SK-N-SH (cell line): ENCODE results near the gene CDH13. TPM values are rescaled to one million over a fixed set of nuclear protein-coding genes. Genes with fewer than 3 reads are reported as not detected.

Source experiments
- CTCF ChIA-PET: fragments of 300-600, 350-600 bp; formaldehyde crosslinking; extraction: SDS; loops from one replicate; lab custom pipeline; 2021; lab: Yijun Ruan, JAX
- POLR2A ChIA-PET: fragments of 350-600 bp; sonication (Branson Sonifier 250); formaldehyde crosslinking; extraction: SDS; loops from one replicate; lab custom pipeline; 2020; ENCODE audit warnings: antibody characterized with exemption, inconsistent platforms; lab: Yijun Ruan, JAX
- DNase-seq: peaks from one replicate; pipeline ENCODE4 v3.0.0; 2012
- H2AFZ ChIP-seq: fragments of 200-600 bp; sonication (generic); 2 replicates; pipeline ENCODE4 v1.8.1; 2016; ENCODE audit warnings: antibody characterized with exemption, mild to moderate bottlenecking, low read depth
- H3F3A ChIP-seq: fragments of 200-600 bp; sonication (generic); replicated peaks from 2 replicates; pipeline ENCODE3; 2016; ENCODE audit warnings: antibody characterized with exemption, mild to moderate bottlenecking; ENCODE audit not compliant: insufficient read depth
- H3K27ac ChIP-seq, 2 experiments: fragments of 200-500 bp in 1 of 2; fragments of 200-600 bp in 1 of 2; sonication (Bioruptor generic) in 1 of 2; sonication (generic), shearing (Covaris generic) in 1 of 2; 2 replicates each; pipeline versions ENCODE4 v1.5.1 to v1.6.1; 2014 to 2016; ENCODE audit warnings: low read depth in 2 of 2, inconsistent platforms in 1 of 2, low read length in 1 of 2, mild to moderate bottlenecking in 1 of 2, mixed read lengths in 1 of 2
- H3K27me3 ChIP-seq: fragments of 200-600 bp; sonication (generic), shearing (Covaris generic); 2 replicates; pipeline ENCODE4 v1.6.1; 2016; ENCODE audit warnings: mixed run types; ENCODE audit not compliant: insufficient read depth
- H3K36me3 ChIP-seq, 2 experiments: fragments of 200-500 bp in 1 of 2; fragments of 200-600 bp in 1 of 2; sonication (Bioruptor generic) in 1 of 2; sonication (generic) in 1 of 2; replicated peaks in 1 of 2; 2 replicates each; pipeline versions ENCODE3 to v1.5.1; 2014 to 2016; ENCODE audit warnings: low read length in 1 of 2, mild to moderate bottlenecking in 1 of 2; ENCODE audit not compliant: insufficient read depth in 2 of 2, control insufficient read depth in 1 of 2
- H3K4me1 ChIP-seq, 2 experiments: fragments of 200-500 bp in 1 of 2; fragments of 200-600 bp in 1 of 2; sonication (Bioruptor generic) in 1 of 2; sonication (generic), shearing (Covaris generic) in 1 of 2; 2 replicates each; pipeline versions ENCODE4 v1.5.1 to v1.6.1; 2014 to 2016; ENCODE audit warnings: low read depth in 1 of 2, low read length in 1 of 2, mixed run types in 1 of 2; ENCODE audit not compliant: insufficient read depth in 2 of 2, control insufficient read depth in 1 of 2
- H3K4me2 ChIP-seq: fragments of 200-600 bp; sonication (generic), shearing (Covaris generic); 2 replicates; pipeline ENCODE4 v1.6.1; 2017; ENCODE audit warnings: mixed run types
- H3K4me3 ChIP-seq, 2 experiments: fragments of 200-500 bp in 1 of 2; fragments of 200-600 bp in 1 of 2; sonication (Bioruptor generic) in 1 of 2; sonication (generic), shearing (Covaris generic) in 1 of 2; 2 replicates each; pipeline versions ENCODE4 v1.5.1 to v1.8.1; 2014 to 2016; ENCODE audit warnings: low read depth in 2 of 2, inconsistent platforms in 1 of 2, low read length in 1 of 2, mild to moderate bottlenecking in 1 of 2, mixed read lengths in 1 of 2, moderate library complexity in 1 of 2
- H3K79me2 ChIP-seq: fragments of 200-600 bp; sonication (generic); 2 replicates; pipeline ENCODE4 v1.8.1; 2017; ENCODE audit warnings: mild to moderate bottlenecking; ENCODE audit not compliant: insufficient read depth
- H3K9ac ChIP-seq: fragments of 200-600 bp; sonication (generic); 2 replicates; pipeline ENCODE4 v1.6.1; 2017; ENCODE audit warnings: mixed run types
- H3K9me2 ChIP-seq: fragments of 200-600 bp; sonication (generic); 2 replicates; pipeline ENCODE4 v1.6.1; 2017; ENCODE audit warnings: mixed run types
- H3K9me3 ChIP-seq: fragments of 200-600 bp; sonication (generic); 2 replicates; pipeline ENCODE4 v1.6.1; 2017; ENCODE audit warnings: mixed run types, mild to moderate bottlenecking, moderate library complexity
- H4K20me1 ChIP-seq: fragments of 200-600 bp; sonication (generic); 2 replicates; pipeline ENCODE4 v1.6.1; 2017; ENCODE audit warnings: mild to moderate bottlenecking, mixed run types; ENCODE audit not compliant: insufficient read depth
- CTCF ChIP-seq: fragments of 200-600 bp; sonication (generic); IDR thresholded peaks from 2 replicates; pipeline ENCODE4 v1.6.1; 2017; ENCODE audit warnings: antibody characterized with exemption, mild to moderate bottlenecking, moderate library complexity
- EP300 ChIP-seq, 2 experiments: IDR thresholded peaks; 2 replicates each; pipeline versions ENCODE4 v1.4.0 to v1.6.1; 2012; ENCODE audit warnings: borderline replicate concordance in 1 of 2, low read depth in 1 of 2, low read length in 1 of 2
- FOXJ3 ChIP-seq: sonication (generic); formaldehyde crosslinking; IDR thresholded peaks from 2 replicates; pipeline ENCODE4 v1.5.1; 2020; ENCODE audit warnings: mild to moderate bottlenecking, missing genetic modification reagents
- FOXM1 ChIP-seq: IDR thresholded peaks from 2 replicates; pipeline ENCODE4 v1.4.0; 2012; ENCODE audit warnings: low read depth, mild to moderate bottlenecking
- GATA2 ChIP-seq: sonication (generic); formaldehyde crosslinking; IDR thresholded peaks from 2 replicates; pipeline ENCODE4 v1.5.0; 2020; ENCODE audit warnings: mild to moderate bottlenecking, missing genetic modification reagents
- JUND ChIP-seq: IDR thresholded peaks from 2 replicates; pipeline ENCODE4 v1.4.0; 2012
- NRF1 ChIP-seq: IDR thresholded peaks from 2 replicates; pipeline ENCODE4 v1.6.1; 2012; ENCODE audit warnings: low read depth, mild to moderate bottlenecking, low read length
- POLR2AphosphoS5 ChIP-seq: IDR thresholded peaks from 2 replicates; pipeline ENCODE4 v1.6.1; 2012; ENCODE audit warnings: low read depth, low read length
- RAD21 ChIP-seq: IDR thresholded peaks from 2 replicates; pipeline ENCODE4 v1.6.1; 2012; ENCODE audit warnings: mild to moderate bottlenecking, low read length
- RCOR1 ChIP-seq: fragments of 150-350 bp; IDR thresholded peaks from 2 replicates; pipeline ENCODE4 v1.6.1; 2017; ENCODE audit warnings: antibody characterized with exemption, low read length
- REST ChIP-seq: IDR thresholded peaks from 2 replicates; pipeline ENCODE4 v1.6.1; 2012; ENCODE audit warnings: mild to moderate bottlenecking, low read depth, low read length, moderate library complexity
- USF1 ChIP-seq: IDR thresholded peaks from 2 replicates; pipeline ENCODE4 v1.4.0; 2012; ENCODE audit warnings: low read depth, borderline replicate concordance
- ZBTB33 ChIP-seq: IDR thresholded peaks from 2 replicates; pipeline ENCODE4 v1.4.0; 2012; ENCODE audit warnings: low read depth, borderline replicate concordance
- WGBS: methylation state at CpG from one replicate; pipeline ENCODE4 v1.1.6; 2017; ENCODE audit warnings: low lambda C conversion rate; 5-methylcytosine and 5-hydroxymethylcytosine counted together
- polyA plus RNA-seq, 3 experiments: library from polyadenylated mRNA; depleted of rRNA; stranded (reverse); fragments of >200 nt; gene quantifications; 2 replicates each; pipeline ENCODE4 v1.2.3, GENCODE V29; 2012

The CDH13 gene
- polyA plus RNA-seq, 1 of the 3 experiments (the other 2 are of a cell fraction), result 93.0 TPM

GRCh38 chr16:83515395-83515794 lies 888.6 kb downstream of the CDH13 start:
- ChIA-PET CTCF (interaction anchor here (1.2 kb wide), 1 partner anchor 35 kb away, joined by 3 read pairs; no protein-coding TSS in a partner anchor), POLR2A (no interaction called here)
- Histone ChIP-seq H2AFZ (no peak overlapping the region), H3K9me3 (no peaks in the 10 kb centered on the region), H3K27me3 (no peaks in the 10 kb centered on the region), H3K4me1 (no peaks in the 10 kb centered on the region), H3K27ac (no peak overlapping the region), H4K20me1 (no peaks in the 10 kb centered on the region), H3K4me3 (no peak overlapping the region), H3K79me2 (no peaks in the 10 kb centered on the region), H3K36me3 (no peaks in the 10 kb centered on the region), H3K9ac (no peak overlapping the region), H3F3A (peaks cover 6% of the 10 kb centered on the region), H3K9me2 (no peaks in the 10 kb centered on the region), H3K4me2 (no peak overlapping the region)
- TF ChIP-seq POLR2AphosphoS5 (no peak), USF1 (no peak)
- 14% methylated on average over 2 of the region's 2 CpGs for WGBS
- DNase-seq, result no peak

GRCh38 chr16:83516931-83517330 lies 890.2 kb downstream of the CDH13 start:
- ChIA-PET CTCF (interaction anchor here (0.9 kb wide), 1 partner anchor 13 kb away, joined by 3 read pairs; no protein-coding TSS in a partner anchor), POLR2A (no interaction called here)
- Histone ChIP-seq H3K36me3 (no peaks in the 10 kb centered on the region), H3K9me2 (no peaks in the 10 kb centered on the region), H3K4me1 (no peaks in the 10 kb centered on the region), H3K9ac (no peak overlapping the region), H2AFZ (no peak overlapping the region)
- no peak for DNase-seq
- TF ChIP-seq JUND (no peak), EP300 (IDR thresholded peaks at IDR 0.05; ENCODE audit: borderline replicate concordance in 1 of 2, low read depth in 1 of 2, low read length in 1 of 2) (no peak), NRF1 (no peak), CTCF (no peak), FOXM1 (no peak)
- TF ChIP-seq, all 33 proteins: peak for 0
- Histone ChIP-seq H3K9me3 (no peaks in the 10 kb centered on the region), H3F3A (peaks cover 6% of the 10 kb centered on the region), H3K79me2 (no peaks in the 10 kb centered on the region), H3K4me2 (no peak overlapping the region), H3K4me3 (no peak overlapping the region), H3K27ac (no peak overlapping the region), H4K20me1 (no peaks in the 10 kb centered on the region), H3K27me3 (no peaks in the 10 kb centered on the region)
- WGBS, result 9% methylated on average over 2 of the region's 2 CpGs

GRCh38 chr16:83517398-83517797 lies 890.6 kb downstream of the CDH13 start:
- POLR2A ChIA-PET, result no interaction called here

More at GRCh38 chr16:83517398-83517797, 890.6 kb downstream of the CDH13 start:
- no peak for DNase-seq
- H3K9me2 ChIP-seq, result no peaks in the 10 kb centered on the region
- H3K27me3 ChIP-seq, result no peaks in the 10 kb centered on the region
- no peak overlapping the region for H3K9ac ChIP-seq
- H3K4me3 ChIP-seq, result no peak overlapping the region
- CTCF ChIA-PET, result interaction anchor here (0.9 kb wide), 1 partner anchor 14 kb away, joined by 3 read pairs; no protein-coding TSS in a partner anchor
- WGBS, result 6% methylated on average over 2 of the region's 2 CpGs
- H3F3A ChIP-seq, result peaks cover 6% of the 10 kb centered on the region
- no peak overlapping the region for H2AFZ ChIP-seq
- H3K4me1 ChIP-seq, result no peaks in the 10 kb centered on the region
- no peaks in the 10 kb centered on the region for H3K36me3 ChIP-seq
- H3K79me2 ChIP-seq, result no peaks in the 10 kb centered on the region
- TF ChIP-seq FOXJ3 (no peak), GATA2 (CRISPR knock-in tag) (no peak), USF1 (no peak), ZBTB33 (no peak), REST (no peak), RAD21 (no peak), RCOR1 (no peak)
- H3K4me2 ChIP-seq, result no peak overlapping the region
- H4K20me1 ChIP-seq, result no peaks in the 10 kb centered on the region
- no peaks in the 10 kb centered on the region for H3K9me3 ChIP-seq
- no peak overlapping the region for H3K27ac ChIP-seq
